ENCODE results near the gene DNAJC27. TPM values are rescaled to one million over a fixed set of nuclear protein-coding genes. Genes with fewer than 3 reads are reported as not detected.

Gene DNAJC27
- total RNA-seq, 1 experiment from 2014 or later = 4.6 TPM

GRCh38 chr2:24939353-24939752 lies 32.4 kb downstream of the DNAJC27 start (continued):
- TF ChIP-seq SRF (IDR thresholded peaks at IDR 0.05; ENCODE audit: low read depth) = no peak
- TF ChIP-seq SIN3A (IDR thresholded peaks at IDR 0.05; ENCODE audit: low read depth) = no peak
- TF ChIP-seq TCF7L2 (IDR thresholded peaks at IDR 0.05; ENCODE audit: borderline replicate concordance, extremely low read depth, insufficient read depth, insufficient read length) = no peak
- TF ChIP-seq, protein P1, sequence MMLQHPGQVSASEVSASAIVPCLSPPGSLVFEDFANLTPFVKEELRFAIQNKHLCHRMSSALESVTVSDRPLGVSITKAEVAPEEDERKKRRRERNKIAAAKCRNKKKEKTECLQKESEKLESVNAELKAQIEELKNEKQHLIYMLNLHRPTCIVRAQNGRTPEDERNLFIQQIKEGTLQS (IDR thresholded peaks at IDR 0.05) = no peak

- no peaks in the 10 kb centered on the region for H3K9me3 ChIP-seq (ENCODE audit: control insufficient read depth in 1 of 2, insufficient read depth in 1 of 2, low read depth in 1 of 2, low read length in 2 of 2)
- H3K9ac ChIP-seq (ENCODE audit: low read length) = no peak overlapping the region
- H3K36me3 ChIP-seq (ENCODE audit: control insufficient read depth in 1 of 2, insufficient read depth in 2 of 2, low read length in 2 of 2) = no peaks in the 10 kb centered on the region
- H3K4me1 ChIP-seq (ENCODE audit: control insufficient read depth in 1 of 2, insufficient read depth in 2 of 2, low read length in 2 of 2) = no peaks in the 10 kb centered on the region
- H3K27ac ChIP-seq (ENCODE audit: low read depth, low read length) = no peak overlapping the region
- H3K4me3 ChIP-seq (replicated peaks in 1 of 2; ENCODE audit: low read depth in 1 of 2, low read length in 2 of 2) = no peak overlapping the region
- no peak overlapping the region for H3K4me2 ChIP-seq (ENCODE audit: low read length)
- ATAC-seq (no peak), DNase-seq (ENCODE audit: low read depth, low spot score) (no peak)
- H2AFZ ChIP-seq (ENCODE audit: low read depth, low read length, poor library complexity, severe bottlenecking) = no peak overlapping the region
- H3K27me3 ChIP-seq (ENCODE audit: insufficient read depth, low read length) = no peaks in the 10 kb centered on the region
- ChIA-PET POLR2A (no interaction called here), CTCF (no interaction called here), RAD21 (ENCODE audit: low non-redundant PET in 1 of 2, low total read pairs in 2 of 2, uncharacterized antibody in 2 of 2, unreplicated experiment in 2 of 2) (no interaction called here)
- TF ChIP-seq SRF (IDR thresholded peaks at IDR 0.05; ENCODE audit: low read depth) = no peak
- no peak for TF ChIP-seq CBX3 (IDR thresholded peaks at IDR 0.05; ENCODE audit: low read depth)
- no peak for TF ChIP-seq JUND (IDR thresholded peaks at IDR 0.05)
- no peak for TF ChIP-seq POLR2AphosphoS5 (IDR thresholded peaks at IDR 0.05; ENCODE audit: low read depth, low read length)
- TF ChIP-seq, protein P2, sequence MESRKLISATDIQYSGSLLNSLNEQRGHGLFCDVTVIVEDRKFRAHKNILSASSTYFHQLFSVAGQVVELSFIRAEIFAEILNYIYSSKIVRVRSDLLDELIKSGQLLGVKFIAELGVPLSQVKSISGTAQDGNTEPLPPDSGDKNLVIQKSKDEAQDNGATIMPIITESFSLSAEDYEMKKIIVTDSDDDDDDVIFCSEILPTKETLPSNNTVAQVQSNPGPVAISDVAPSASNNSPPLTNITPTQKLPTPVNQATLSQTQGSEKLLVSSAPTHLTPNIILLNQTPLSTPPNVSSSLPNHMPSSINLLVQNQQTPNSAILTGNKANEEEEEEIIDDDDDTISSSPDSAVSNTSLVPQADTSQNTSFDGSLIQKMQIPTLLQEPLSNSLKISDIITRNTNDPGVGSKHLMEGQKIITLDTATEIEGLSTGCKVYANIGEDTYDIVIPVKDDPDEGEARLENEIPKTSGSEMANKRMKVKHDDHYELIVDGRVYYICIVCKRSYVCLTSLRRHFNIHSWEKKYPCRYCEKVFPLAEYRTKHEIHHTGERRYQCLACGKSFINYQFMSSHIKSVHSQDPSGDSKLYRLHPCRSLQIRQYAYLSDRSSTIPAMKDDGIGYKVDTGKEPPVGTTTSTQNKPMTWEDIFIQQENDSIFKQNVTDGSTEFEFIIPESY (IDR thresholded peaks at IDR 0.05; ENCODE audit: extremely low read depth, insufficient replicate concordance, low read length) = no peak
- TF ChIP-seq TCF7L2 (IDR thresholded peaks at IDR 0.05; ENCODE audit: borderline replicate concordance, extremely low read depth, insufficient read depth, insufficient read length) = no peak
- TF ChIP-seq REST (IDR thresholded peaks at IDR 0.05; ENCODE audit: low read depth) = no peak
- TF ChIP-seq ELF1 (IDR thresholded peaks at IDR 0.05; ENCODE audit: borderline replicate concordance, low read depth) = no peak
- no peak for TF ChIP-seq ZFX (IDR thresholded peaks at IDR 0.05)
- no peak for TF ChIP-seq EGR1 (IDR thresholded peaks at IDR 0.05; ENCODE audit: low read depth)
- H4K20me1 ChIP-seq (ENCODE audit: insufficient read depth) = no peaks in the 10 kb centered on the region
- BruUV-seq (replicated peaks) = no TSS peak
- intact Hi-C loops (cut with micrococcal nuclease) = no loop called here
- no peaks in the 10 kb centered on the region for H3K79me2 ChIP-seq (ENCODE audit: insufficient read depth, low read length)
- H3K9me2 ChIP-seq (ENCODE audit: insufficient read depth) = no peaks in the 10 kb centered on the region
These were observed 34.5 kb downstream of the DNAJC27 start for GRCh38 chr2:24937236-24937635.

All from HCT116 (cell line).